CD4-positive, alpha-beta T cell (primary cell): ENCODE data around the gene SLC7A5. TPM values are rescaled to one million over a fixed set of nuclear protein-coding genes. Genes with fewer than 3 reads are reported as not detected.

Source experiments
- ATAC-seq: fragments of 200-7000 bp; cut with Tn5 transposase; one replicate; pipeline ENCODE4 v1.10.0; 2022; ENCODE audit warnings: mild to moderate bottlenecking; ENCODE audit not compliant: poor library complexity
- CTCF ChIA-PET: fragments of 350-600 bp; sonication (Branson Sonifier 250); formaldehyde crosslinking; loops from one replicate; lab custom pipeline; 2021; ENCODE audit warnings: antibody characterized with exemption, inconsistent platforms; lab: Charles Lee
- POLR2A ChIA-PET: fragments of 350-600 bp; sonication (Branson Sonifier 250); formaldehyde crosslinking; loops from one replicate; lab custom pipeline; 2021; ENCODE audit warnings: antibody characterized with exemption, inconsistent platforms; lab: Charles Lee
- DNase-seq, 14 experiments: peaks; one replicate each; pipeline ENCODE4 v3.0.0-alpha.2; 2013 to 2020; ENCODE audit warnings: mixed read lengths in 2 of 14
- H3K27ac ChIP-seq, 2 donors: one replicate each; pipeline versions ENCODE4 v1.5.1 to v1.7.0; 2013; ENCODE audit warnings: low read length in 2 of 2, low read depth in 1 of 2, mild to moderate bottlenecking in 1 of 2
- H3K27me3 ChIP-seq, 2 experiments: 1 replicate in 1 of 2; 2 replicates in 1 of 2; pipeline versions ENCODE4 v1.6.1 to v1.7.0; 2013; ENCODE audit warnings: low read length in 2 of 2, control low read depth in 1 of 2, mild to moderate bottlenecking in 1 of 2, moderate library complexity in 1 of 2; ENCODE audit not compliant: insufficient read depth in 2 of 2, control insufficient read depth in 1 of 2
- H3K36me3 ChIP-seq: one replicate; pipeline ENCODE4 v1.6.1; 2013; ENCODE audit warnings: low read length, control low read depth; ENCODE audit not compliant: insufficient read depth
- H3K4me1 ChIP-seq: one replicate; pipeline ENCODE4 v1.6.1; 2013; ENCODE audit warnings: low read length, control low read depth; ENCODE audit not compliant: insufficient read depth
- H3K4me3 ChIP-seq: one replicate; pipeline ENCODE4 v1.5.1; 2013; ENCODE audit warnings: mild to moderate bottlenecking, low read length, moderate library complexity
- H3K9me3 ChIP-seq, 2 experiments: 1 replicate in 1 of 2; 2 replicates in 1 of 2; pipeline versions ENCODE4 v1.6.1 to v1.7.0; 2013; ENCODE audit warnings: low read length in 2 of 2, mild to moderate bottlenecking in 2 of 2, control low read depth in 1 of 2, moderate library complexity in 1 of 2; ENCODE audit not compliant: control insufficient read depth in 1 of 2, insufficient read depth in 1 of 2
- H3K27ac Mint-ChIP-seq: one replicate; pipeline ENCODE4 v1.8.0; 2020; ENCODE audit warnings: mixed read lengths
- H3K27me3 Mint-ChIP-seq: one replicate; pipeline ENCODE4 v1.8.0; 2021; ENCODE audit warnings: mixed read lengths
- H3K36me3 Mint-ChIP-seq: one replicate; pipeline ENCODE4 v1.8.0; 2021; ENCODE audit warnings: low read depth, mixed read lengths
- H3K4me1 Mint-ChIP-seq: one replicate; pipeline ENCODE4 v1.8.0; 2021; ENCODE audit warnings: low read depth, mixed read lengths
- H3K4me3 Mint-ChIP-seq: one replicate; pipeline ENCODE4 v1.8.0; 2020; ENCODE audit warnings: mild to moderate bottlenecking, mixed read lengths
- H3K9me3 Mint-ChIP-seq: one replicate; pipeline ENCODE4 v1.8.0; 2020; ENCODE audit warnings: mixed read lengths
- intact Hi-C, 2 experiments: fragments of 100-400 bp; cut with DNase I in 1 of 2; cut with micrococcal nuclease in 1 of 2; formaldehyde crosslinking; loops; one replicate each; pipeline versions ENCODE4 v1.15.1 to v1.9.0; 2023 to 2025; cut with DNase I, micrococcal nuclease
- total RNA-seq, 174 experiments: library from RNA in 2 of 174; stranded (reverse) in 2 of 174; gene quantifications; one replicate each; pipeline ENCODE4 v1.2.3 and lab custom pipeline; 2021 to 2026
- TF ChIP-seq, protein P1 (sequence below): fragments of 200-600 bp; IDR thresholded peaks from one replicate; pipeline ENCODE4 v1.8.0; 2022; ENCODE audit warnings: antibody characterized with exemption, mild to moderate bottlenecking

The SLC7A5 gene
- total RNA-seq, 2 experiments from 2014 or later, result 80.3 to 85.3 TPM

GRCh38 chr16:87794485-87795078 lies 74.7 kb downstream of the SLC7A5 start:
- Histone ChIP-seq H3K9me3 (no peaks in the 10 kb centered on the region), H3K27ac (no peak overlapping the region), H3K27me3 (no peaks in the 10 kb centered on the region), H3K36me3 (no peaks in the 10 kb centered on the region), H3K4me1 (no peaks in the 10 kb centered on the region), H3K4me3 (no peak overlapping the region)
- ChIA-PET CTCF (no interaction called here), POLR2A (no interaction called here)
- Mint-ChIP-seq H3K4me3 (no peak overlapping the region), H3K4me1 (no peaks in the 10 kb centered on the region), H3K36me3 (no peaks in the 10 kb centered on the region), H3K9me3 (no peaks in the 10 kb centered on the region), H3K27me3 (no peaks in the 10 kb centered on the region), H3K27ac (no peak overlapping the region)
- intact Hi-C loops, result no loop called here
- ATAC-seq (no peak), DNase-seq (no peak)
- TF ChIP-seq, protein P1, sequence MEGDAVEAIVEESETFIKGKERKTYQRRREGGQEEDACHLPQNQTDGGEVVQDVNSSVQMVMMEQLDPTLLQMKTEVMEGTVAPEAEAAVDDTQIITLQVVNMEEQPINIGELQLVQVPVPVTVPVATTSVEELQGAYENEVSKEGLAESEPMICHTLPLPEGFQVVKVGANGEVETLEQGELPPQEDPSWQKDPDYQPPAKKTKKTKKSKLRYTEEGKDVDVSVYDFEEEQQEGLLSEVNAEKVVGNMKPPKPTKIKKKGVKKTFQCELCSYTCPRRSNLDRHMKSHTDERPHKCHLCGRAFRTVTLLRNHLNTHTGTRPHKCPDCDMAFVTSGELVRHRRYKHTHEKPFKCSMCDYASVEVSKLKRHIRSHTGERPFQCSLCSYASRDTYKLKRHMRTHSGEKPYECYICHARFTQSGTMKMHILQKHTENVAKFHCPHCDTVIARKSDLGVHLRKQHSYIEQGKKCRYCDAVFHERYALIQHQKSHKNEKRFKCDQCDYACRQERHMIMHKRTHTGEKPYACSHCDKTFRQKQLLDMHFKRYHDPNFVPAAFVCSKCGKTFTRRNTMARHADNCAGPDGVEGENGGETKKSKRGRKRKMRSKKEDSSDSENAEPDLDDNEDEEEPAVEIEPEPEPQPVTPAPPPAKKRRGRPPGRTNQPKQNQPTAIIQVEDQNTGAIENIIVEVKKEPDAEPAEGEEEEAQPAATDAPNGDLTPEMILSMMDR, result no peak

- H3K36me3 Mint-ChIP-seq, result no peaks in the 10 kb centered on the region
- ChIA-PET CTCF (no interaction called here), POLR2A (no interaction called here)
- H3K4me1 Mint-ChIP-seq, result no peaks in the 10 kb centered on the region
- H3K9me3 ChIP-seq, result no peaks in the 10 kb centered on the region
- no peaks in the 10 kb centered on the region for H3K4me1 ChIP-seq
- H3K27ac ChIP-seq, result no peak overlapping the region
- no peaks in the 10 kb centered on the region for H3K27me3 ChIP-seq
- no peak for ATAC-seq
- no peak overlapping the region for H3K4me3 Mint-ChIP-seq
- intact Hi-C loops, result no loop called here
- no peak overlapping the region for H3K27ac Mint-ChIP-seq
- no peaks in the 10 kb centered on the region for H3K27me3 Mint-ChIP-seq
- TF ChIP-seq, protein P1, result no peak
- H3K9me3 Mint-ChIP-seq, result no peaks in the 10 kb centered on the region
- DNase-seq, result no peak
- H3K4me3 ChIP-seq, result no peak overlapping the region
- H3K36me3 ChIP-seq, result no peaks in the 10 kb centered on the region
Observed at GRCh38 chr16:87792205-87792565, 77.1 kb downstream of the SLC7A5 start.

DNA sequence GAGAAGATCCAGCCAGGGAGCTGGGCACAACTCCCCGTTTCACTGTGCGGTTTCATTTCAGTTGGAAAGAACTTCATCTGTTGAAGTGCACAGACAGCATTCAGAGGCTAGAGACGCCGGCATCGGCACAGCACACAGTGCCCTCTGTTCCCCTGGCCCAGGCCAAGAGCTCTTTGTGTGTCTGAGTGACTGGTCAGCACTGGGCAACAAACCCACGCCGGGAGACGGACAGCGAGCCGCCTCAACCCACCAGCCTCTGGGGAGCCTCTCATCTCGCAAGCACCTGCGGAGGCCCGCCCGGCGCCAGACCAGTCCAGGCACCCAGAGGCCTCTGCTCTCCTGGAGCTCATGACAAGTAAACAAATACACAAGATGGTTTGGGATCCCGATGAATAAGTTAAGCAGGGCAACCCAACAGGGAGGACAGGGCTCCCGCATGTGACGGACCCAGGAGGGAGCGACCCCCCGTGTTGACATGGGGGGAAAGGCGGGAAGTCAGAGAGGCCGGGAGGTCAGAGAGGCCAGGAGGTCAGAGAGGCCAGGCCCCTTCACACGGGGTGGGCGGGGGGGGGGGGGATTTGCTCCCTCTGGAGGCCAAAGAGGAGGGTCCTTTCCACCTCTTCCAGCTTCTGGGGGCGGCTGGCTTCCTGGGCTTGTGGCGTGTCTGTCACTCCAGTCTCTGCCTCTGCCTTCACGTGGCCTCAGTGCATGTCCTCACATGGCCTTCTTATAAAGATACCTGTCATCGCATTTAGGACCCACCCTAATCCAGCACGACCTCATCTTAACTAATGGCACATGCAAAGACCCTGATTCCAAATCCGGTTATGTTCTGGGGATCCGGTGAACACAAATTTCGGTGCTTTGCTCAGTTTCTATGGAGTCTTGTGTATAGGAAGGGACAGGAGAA lies 77.8 kb downstream of the SLC7A5 start:
- H3K4me1 ChIP-seq, result no peaks in the 10 kb centered on the region
- Mint-ChIP-seq H3K9me3 (no peaks in the 10 kb centered on the region), H3K27ac (no peak overlapping the region), H3K4me3 (no peak overlapping the region), H3K27me3 (no peaks in the 10 kb centered on the region), H3K36me3 (no peaks in the 10 kb centered on the region), H3K4me1 (no peaks in the 10 kb centered on the region)
- H3K4me3 ChIP-seq, result no peak overlapping the region
- ChIA-PET CTCF (no interaction called here), POLR2A (no interaction called here)
- H3K9me3 ChIP-seq, result no peaks in the 10 kb centered on the region
- TF ChIP-seq, protein P1, result no peak
- H3K27me3 ChIP-seq, result no peaks in the 10 kb centered on the region
- no peaks in the 10 kb centered on the region for H3K36me3 ChIP-seq
- H3K27ac ChIP-seq, result no peak overlapping the region
- DNase-seq, result no peak
- no peak for ATAC-seq
- intact Hi-C loops, result no loop called here
